ENCODE measurements around the gene GUCY2C.

The GUCY2C gene

GRCh38 chr12:14664434-14665023, 31.9 kb downstream of the GUCY2C start:
- no peaks in the 10 kb centered on the region for H3K36me3 ChIP-seq (ENCODE audit: control insufficient read depth, insufficient read depth, low read length)
- no peak overlapping the region for H3K27ac ChIP-seq
- no peaks in the 10 kb centered on the region for H3K27me3 ChIP-seq (ENCODE audit: control insufficient read depth, insufficient read depth, low read length)
- H3K4me1 ChIP-seq, result no peaks in the 10 kb centered on the region
- H3K9ac ChIP-seq, result no peak overlapping the region
- H3K4me3 ChIP-seq (ENCODE audit: low read depth, low read length), result no peak overlapping the region
- H2AFZ ChIP-seq, result no peak overlapping the region
- TF ChIP-seq, protein P1, sequence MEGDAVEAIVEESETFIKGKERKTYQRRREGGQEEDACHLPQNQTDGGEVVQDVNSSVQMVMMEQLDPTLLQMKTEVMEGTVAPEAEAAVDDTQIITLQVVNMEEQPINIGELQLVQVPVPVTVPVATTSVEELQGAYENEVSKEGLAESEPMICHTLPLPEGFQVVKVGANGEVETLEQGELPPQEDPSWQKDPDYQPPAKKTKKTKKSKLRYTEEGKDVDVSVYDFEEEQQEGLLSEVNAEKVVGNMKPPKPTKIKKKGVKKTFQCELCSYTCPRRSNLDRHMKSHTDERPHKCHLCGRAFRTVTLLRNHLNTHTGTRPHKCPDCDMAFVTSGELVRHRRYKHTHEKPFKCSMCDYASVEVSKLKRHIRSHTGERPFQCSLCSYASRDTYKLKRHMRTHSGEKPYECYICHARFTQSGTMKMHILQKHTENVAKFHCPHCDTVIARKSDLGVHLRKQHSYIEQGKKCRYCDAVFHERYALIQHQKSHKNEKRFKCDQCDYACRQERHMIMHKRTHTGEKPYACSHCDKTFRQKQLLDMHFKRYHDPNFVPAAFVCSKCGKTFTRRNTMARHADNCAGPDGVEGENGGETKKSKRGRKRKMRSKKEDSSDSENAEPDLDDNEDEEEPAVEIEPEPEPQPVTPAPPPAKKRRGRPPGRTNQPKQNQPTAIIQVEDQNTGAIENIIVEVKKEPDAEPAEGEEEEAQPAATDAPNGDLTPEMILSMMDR (IDR thresholded peaks at IDR 0.05), result peak; percentile 67
- H3K9me3 ChIP-seq (ENCODE audit: control insufficient read depth, low read length), result no peaks in the 10 kb centered on the region
- H3K79me2 ChIP-seq, result no peaks in the 10 kb centered on the region
- no peak overlapping the region for H3K4me2 ChIP-seq (ENCODE audit: low read length)

DNA sequence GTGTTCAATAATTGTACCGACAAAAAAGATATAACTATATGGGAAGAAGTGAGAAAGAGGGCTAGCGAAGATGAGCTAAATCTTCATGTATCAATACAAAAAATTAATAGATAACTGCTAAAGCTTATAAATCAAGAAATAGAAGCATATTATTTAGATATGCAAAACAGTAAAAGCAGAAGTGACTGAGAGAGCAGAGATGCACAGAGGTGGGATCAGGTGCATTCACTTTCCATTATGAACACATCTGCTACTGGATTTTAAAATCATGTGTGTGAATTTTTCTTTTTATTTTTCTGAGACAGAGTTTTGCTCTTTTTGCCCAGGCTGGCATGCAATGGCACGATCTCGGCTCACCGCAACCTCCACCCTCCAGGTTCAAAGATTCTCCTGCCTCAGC, 33.4 kb downstream of the GUCY2C start:
- no peaks in the 10 kb centered on the region for H3K79me2 ChIP-seq
- H3K36me3 ChIP-seq (ENCODE audit: control insufficient read depth, insufficient read depth, low read length), result no peaks in the 10 kb centered on the region
- no peaks in the 10 kb centered on the region for H3K27me3 ChIP-seq (ENCODE audit: control insufficient read depth, insufficient read depth, low read length)
- no peak overlapping the region for H3K4me2 ChIP-seq (ENCODE audit: low read length)
- H3K4me1 ChIP-seq, result no peaks in the 10 kb centered on the region
- H2AFZ ChIP-seq, result no peak overlapping the region
- H3K9me3 ChIP-seq (ENCODE audit: control insufficient read depth, low read length), result no peaks in the 10 kb centered on the region
- no peak overlapping the region for H3K9ac ChIP-seq
- no peak overlapping the region for H3K27ac ChIP-seq
- H3K4me3 ChIP-seq (ENCODE audit: low read depth, low read length), result no peak overlapping the region
- TF ChIP-seq, protein P1 (IDR thresholded peaks at IDR 0.05), result no peak

DNA sequence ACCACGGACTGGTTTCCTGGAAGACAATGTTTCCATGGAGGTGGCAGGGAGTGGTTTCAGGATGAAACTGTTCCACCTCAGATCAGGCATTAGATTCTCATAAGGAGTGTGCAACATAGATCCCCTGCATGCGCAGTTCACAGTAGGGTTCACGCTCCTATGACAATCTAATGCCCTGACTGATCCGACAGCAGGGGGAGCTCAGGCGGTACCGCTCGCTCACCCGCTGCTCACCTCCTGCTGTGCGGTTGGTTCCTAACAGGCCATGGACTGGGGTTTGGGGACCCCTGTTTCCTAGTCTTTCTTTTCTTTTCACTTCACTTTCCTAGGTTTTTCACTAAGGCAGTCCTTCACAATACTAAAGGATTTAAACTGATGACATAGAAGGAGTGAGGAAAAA, 39.6 kb downstream of the GUCY2C start:
- TF ChIP-seq, protein P1 (IDR thresholded peaks at IDR 0.05), result no peak
- no peak overlapping the region for H2AFZ ChIP-seq
- no peak overlapping the region for H3K27ac ChIP-seq

DNA sequence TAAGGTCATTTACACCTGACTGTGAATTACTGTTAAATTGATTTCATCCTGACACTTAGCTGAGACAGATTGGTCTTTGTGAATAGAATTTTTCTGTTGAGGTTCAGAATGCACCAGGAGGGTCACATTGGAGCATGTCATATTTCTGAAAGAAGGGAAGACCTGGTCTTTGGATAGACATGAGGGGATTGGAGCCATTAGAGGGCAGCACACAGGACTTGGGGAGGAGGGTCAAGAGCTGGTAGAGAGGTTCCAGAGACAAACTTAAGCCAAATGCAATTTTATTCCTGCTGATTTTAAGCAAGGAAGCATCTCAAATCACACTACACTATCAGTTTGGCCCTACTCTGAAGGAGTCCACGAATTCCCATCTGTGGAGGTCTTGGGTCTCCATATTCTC, 41.1 kb downstream of the GUCY2C start:
- Histone ChIP-seq H3K4me3 (ENCODE audit: low read depth, low read length) (no peak overlapping the region), H3K36me3 (ENCODE audit: control insufficient read depth, insufficient read depth, low read length) (no peaks in the 10 kb centered on the region), H3K4me1 (no peaks in the 10 kb centered on the region), H3K9me3 (ENCODE audit: control insufficient read depth, low read length) (no peaks in the 10 kb centered on the region), H3K4me2 (ENCODE audit: low read length) (no peak overlapping the region), H2AFZ (no peak overlapping the region), H3K27ac (no peak overlapping the region), H3K9ac (no peak overlapping the region), H3K27me3 (ENCODE audit: control insufficient read depth, insufficient read depth, low read length) (no peaks in the 10 kb centered on the region), H3K79me2 (no peaks in the 10 kb centered on the region)
- TF ChIP-seq, protein P1 (IDR thresholded peaks at IDR 0.05), result no peak

More for the DNA sequence above, 39.6 kb downstream of the GUCY2C start:
- no peaks in the 10 kb centered on the region for H3K9me3 ChIP-seq (ENCODE audit: control insufficient read depth, low read length)
- H3K36me3 ChIP-seq (ENCODE audit: control insufficient read depth, insufficient read depth, low read length), result no peaks in the 10 kb centered on the region
- H3K4me3 ChIP-seq (ENCODE audit: low read depth, low read length), result no peak overlapping the region
- H3K79me2 ChIP-seq, result no peaks in the 10 kb centered on the region
- H3K4me1 ChIP-seq, result no peaks in the 10 kb centered on the region
- no peak overlapping the region for H3K4me2 ChIP-seq (ENCODE audit: low read length)
- no peak overlapping the region for H3K9ac ChIP-seq
- H3K27me3 ChIP-seq (ENCODE audit: control insufficient read depth, insufficient read depth, low read length), result no peaks in the 10 kb centered on the region

- H3K9ac ChIP-seq, result no peak overlapping the region
- H3K36me3 ChIP-seq (ENCODE audit: control insufficient read depth, insufficient read depth, low read length), result no peaks in the 10 kb centered on the region
- H3K4me3 ChIP-seq (ENCODE audit: low read depth, low read length), result no peak overlapping the region
- no peaks in the 10 kb centered on the region for H3K79me2 ChIP-seq
- no peak overlapping the region for H2AFZ ChIP-seq
- no peak overlapping the region for H3K27ac ChIP-seq
- H3K4me1 ChIP-seq, result no peaks in the 10 kb centered on the region
- H3K9me3 ChIP-seq (ENCODE audit: control insufficient read depth, low read length), result no peaks in the 10 kb centered on the region
- TF ChIP-seq, protein P1 (IDR thresholded peaks at IDR 0.05), result no peak
- no peak overlapping the region for H3K4me2 ChIP-seq (ENCODE audit: low read length)
- no peaks in the 10 kb centered on the region for H3K27me3 ChIP-seq (ENCODE audit: control insufficient read depth, insufficient read depth, low read length)
Measured at GRCh38 chr12:14654842-14655241, 41.6 kb downstream of the GUCY2C start.
